T-helper 2 cell treated with Interferon-gamma antibody and Interleukin-4, amounts not matched to agents 5 μg/mL and 100 μg/mL, for 36 hours (primary cell): ENCODE results near the gene WNT9B.
"Not testable (repeated sequence)": the region's sequence is repeated elsewhere in the genome, so short reads cannot be mapped to it uniquely, and the experiment has no call there.

Experiments
- DNase-seq: peaks from one replicate; pipeline ENCODE4 v3.0.0; 2021; ENCODE audit warnings: low spot score
- H3K27ac Mint-ChIP-seq: one replicate; pipeline ENCODE4 v1.8.0; 2021; ENCODE audit warnings: mild to moderate bottlenecking, mixed read lengths
- H3K27me3 Mint-ChIP-seq: one replicate; pipeline ENCODE4 v1.8.0; 2021; ENCODE audit warnings: low read depth, mixed read lengths
- H3K36me3 Mint-ChIP-seq: one replicate; pipeline ENCODE4 v1.8.0; 2021; ENCODE audit warnings: low read depth, mixed read lengths
- H3K4me1 Mint-ChIP-seq: one replicate; pipeline ENCODE4 v1.8.0; 2021; ENCODE audit warnings: low read depth, mixed read lengths
- H3K4me3 Mint-ChIP-seq: one replicate; pipeline ENCODE4 v1.8.0; 2022; ENCODE audit warnings: mild to moderate bottlenecking, moderate library complexity, mixed read lengths
- H3K9me3 Mint-ChIP-seq: one replicate; pipeline ENCODE4 v1.8.0; 2021; ENCODE audit warnings: mixed read lengths

The WNT9B gene

GRCh38 chr17:46910179-46910927 lies 59.0 kb downstream of the WNT9B start:
- DNase-seq = no peak
- H3K27me3 Mint-ChIP-seq = peaks cover 5% of the 10 kb centered on the region
- H3K4me3 Mint-ChIP-seq = no peak overlapping the region
- H3K9me3 Mint-ChIP-seq = no peaks in the 10 kb centered on the region
- H3K36me3 Mint-ChIP-seq = no peaks in the 10 kb centered on the region
- no peak overlapping the region for H3K27ac Mint-ChIP-seq
- peaks cover 3% of the 10 kb centered on the region for H3K4me1 Mint-ChIP-seq

GRCh38 chr17:46911311-46911710 lies 59.9 kb downstream of the WNT9B start:
- Mint-ChIP-seq H3K36me3 (no peaks in the 10 kb centered on the region), H3K4me3 (no peak overlapping the region), H3K9me3 (no peaks in the 10 kb centered on the region), H3K4me1 (no peaks in the 10 kb centered on the region), H3K27ac (no peak overlapping the region), H3K27me3 (peaks cover 2% of the 10 kb centered on the region)
- no peak for DNase-seq

GRCh38 chr17:46915596-46915995 lies 64.2 kb downstream of the WNT9B start:
- DNase-seq = no peak
- Mint-ChIP-seq H3K27me3 (no peaks in the 10 kb centered on the region), H3K36me3 (no peaks in the 10 kb centered on the region), H3K4me1 (no peaks in the 10 kb centered on the region), H3K4me3 (no peak overlapping the region), H3K27ac (no peak overlapping the region), H3K9me3 (no peaks in the 10 kb centered on the region)

- Mint-ChIP-seq H3K4me1 (no peaks in the 10 kb centered on the region), H3K27ac (no peak overlapping the region), H3K9me3 (no peaks in the 10 kb centered on the region), H3K36me3 (no peaks in the 10 kb centered on the region), H3K4me3 (no peak overlapping the region), H3K27me3 (no peaks in the 10 kb centered on the region)
- no peak for DNase-seq
Observed at GRCh38 chr17:46916211-46916610, 64.8 kb downstream of the WNT9B start.

- Mint-ChIP-seq H3K27me3 (no peaks in the 10 kb centered on the region), H3K4me3 (no peak overlapping the region), H3K4me1 (no peaks in the 10 kb centered on the region), H3K36me3 (no peaks in the 10 kb centered on the region), H3K27ac (no peak overlapping the region), H3K9me3 (no peaks in the 10 kb centered on the region)
- DNase-seq = no peak
Observed at GRCh38 chr17:46916623-46917022, 65.2 kb downstream of the WNT9B start.

- Mint-ChIP-seq H3K4me1 (peaks cover 2% of the 10 kb centered on the region), H3K4me3 (no peak overlapping the region), H3K9me3 (no peaks in the 10 kb centered on the region), H3K27me3 (no peaks in the 10 kb centered on the region), H3K36me3 (no peaks in the 10 kb centered on the region), H3K27ac (no peak overlapping the region)
- no peak for DNase-seq
Observed at GRCh38 chr17:46917041-46917440, 65.7 kb downstream of the WNT9B start.

- no peaks in the 10 kb centered on the region for H3K27me3 Mint-ChIP-seq
- peaks cover 4% of the 10 kb centered on the region for H3K4me1 Mint-ChIP-seq
- H3K27ac Mint-ChIP-seq = no peak overlapping the region
- H3K4me3 Mint-ChIP-seq = no peak overlapping the region
- no peaks in the 10 kb centered on the region for H3K36me3 Mint-ChIP-seq
- no peak for DNase-seq
- no peaks in the 10 kb centered on the region for H3K9me3 Mint-ChIP-seq
Observed at GRCh38 chr17:46917516-46917915, 66.1 kb downstream of the WNT9B start.

GRCh38 chr17:46921962-46922361 lies 70.6 kb downstream of the WNT9B start:
- not testable (repeated sequence) for H3K27me3 Mint-ChIP-seq, DNase-seq, H3K9me3 Mint-ChIP-seq, H3K27ac Mint-ChIP-seq, H3K36me3 Mint-ChIP-seq
- peaks cover 31% of the 10 kb centered on the region for H3K4me1 Mint-ChIP-seq
- H3K4me3 Mint-ChIP-seq = peak overlapping the region; percentile 81

- peak overlapping the region; percentile 100 for H3K27ac Mint-ChIP-seq
- H3K4me1 Mint-ChIP-seq = peaks cover 35% of the 10 kb centered on the region
- no peaks in the 10 kb centered on the region for H3K9me3 Mint-ChIP-seq
- peak overlapping the region; percentile 90 for H3K4me3 Mint-ChIP-seq
- no peaks in the 10 kb centered on the region for H3K27me3 Mint-ChIP-seq
- peaks cover 10% of the 10 kb centered on the region for H3K36me3 Mint-ChIP-seq
- DNase-seq = no peak
Observed at GRCh38 chr17:46922487-46922803, 71.1 kb downstream of the WNT9B start.

- H3K4me3 Mint-ChIP-seq = peak within 1 kb of the TSS; percentile 90
- H3K9me3 Mint-ChIP-seq = no peaks in the 10 kb centered on the region
- no peaks in the 10 kb centered on the region for H3K27me3 Mint-ChIP-seq
- peak; percentile 87 for DNase-seq
- peak within 1 kb of the TSS; percentile 100 for H3K27ac Mint-ChIP-seq
- H3K36me3 Mint-ChIP-seq = peaks cover 10% of the 10 kb centered on the region
- H3K4me1 Mint-ChIP-seq = peaks cover 40% of the 10 kb centered on the region
Observed at GRCh38 chr17:46922804-46923635, 71.6 kb downstream of the WNT9B start, which contains the start of gene GOSR2. Gene GOSR2 (plus strand): TSS chr17:46923160. CDS start chr17:46923193, 33 bp downstream.

GRCh38 chr17:46925185-46925868 lies 73.9 kb downstream of the WNT9B start:
- Mint-ChIP-seq H3K9me3 (no peaks in the 10 kb centered on the region), H3K27ac (no peak overlapping the region), H3K4me1 (peaks cover 45% of the 10 kb centered on the region), H3K4me3 (no peak overlapping the region), H3K27me3 (no peaks in the 10 kb centered on the region), H3K36me3 (peaks cover 16% of the 10 kb centered on the region)
- DNase-seq = no peak

GRCh38 chr17:46928467-46929261 lies 77.3 kb downstream of the WNT9B start:
- Mint-ChIP-seq H3K4me1 (peaks cover 37% of the 10 kb centered on the region), H3K4me3 (no peak overlapping the region), H3K27me3 (no peaks in the 10 kb centered on the region), H3K36me3 (peaks cover 38% of the 10 kb centered on the region), H3K9me3 (no peaks in the 10 kb centered on the region), H3K27ac (no peak overlapping the region)
- DNase-seq = no peak

- H3K4me1 Mint-ChIP-seq = peaks cover 32% of the 10 kb centered on the region
- no peak for DNase-seq
- H3K27me3 Mint-ChIP-seq = no peaks in the 10 kb centered on the region
- H3K9me3 Mint-ChIP-seq = no peaks in the 10 kb centered on the region
- no peak overlapping the region for H3K4me3 Mint-ChIP-seq
- no peak overlapping the region for H3K27ac Mint-ChIP-seq
- peaks cover 43% of the 10 kb centered on the region for H3K36me3 Mint-ChIP-seq
Observed at GRCh38 chr17:46929413-46929812, 78.0 kb downstream of the WNT9B start.
